22Rv1 (cell line): Measurements from ENCODE around the gene MYLK3.

Source experiments
- H3K27ac ChIP-seq: fragments of 450-650 bp; 2 replicates; pipeline ENCODE4 v1.5.1; 2017
- ZFX ChIP-seq: fragments of 450-650 bp; IDR thresholded peaks from 2 replicates; pipeline ENCODE4 v1.6.1; 2017; ENCODE audit warnings: antibody characterized with exemption, borderline replicate concordance
- TF ChIP-seq, protein P1 (sequence below): fragments of 450-650 bp; IDR thresholded peaks from 2 replicates; pipeline ENCODE4 v1.5.1; 2017; ENCODE audit warnings: mild to moderate bottlenecking

The MYLK3 gene

GRCh38 chr16:46662123-46662522 lies 86.0 kb downstream of the MYLK3 start:
- TF ChIP-seq, protein P1, sequence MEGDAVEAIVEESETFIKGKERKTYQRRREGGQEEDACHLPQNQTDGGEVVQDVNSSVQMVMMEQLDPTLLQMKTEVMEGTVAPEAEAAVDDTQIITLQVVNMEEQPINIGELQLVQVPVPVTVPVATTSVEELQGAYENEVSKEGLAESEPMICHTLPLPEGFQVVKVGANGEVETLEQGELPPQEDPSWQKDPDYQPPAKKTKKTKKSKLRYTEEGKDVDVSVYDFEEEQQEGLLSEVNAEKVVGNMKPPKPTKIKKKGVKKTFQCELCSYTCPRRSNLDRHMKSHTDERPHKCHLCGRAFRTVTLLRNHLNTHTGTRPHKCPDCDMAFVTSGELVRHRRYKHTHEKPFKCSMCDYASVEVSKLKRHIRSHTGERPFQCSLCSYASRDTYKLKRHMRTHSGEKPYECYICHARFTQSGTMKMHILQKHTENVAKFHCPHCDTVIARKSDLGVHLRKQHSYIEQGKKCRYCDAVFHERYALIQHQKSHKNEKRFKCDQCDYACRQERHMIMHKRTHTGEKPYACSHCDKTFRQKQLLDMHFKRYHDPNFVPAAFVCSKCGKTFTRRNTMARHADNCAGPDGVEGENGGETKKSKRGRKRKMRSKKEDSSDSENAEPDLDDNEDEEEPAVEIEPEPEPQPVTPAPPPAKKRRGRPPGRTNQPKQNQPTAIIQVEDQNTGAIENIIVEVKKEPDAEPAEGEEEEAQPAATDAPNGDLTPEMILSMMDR = no peak
- no peak for TF ChIP-seq ZFX
- H3K27ac ChIP-seq = no peak overlapping the region

DNA sequence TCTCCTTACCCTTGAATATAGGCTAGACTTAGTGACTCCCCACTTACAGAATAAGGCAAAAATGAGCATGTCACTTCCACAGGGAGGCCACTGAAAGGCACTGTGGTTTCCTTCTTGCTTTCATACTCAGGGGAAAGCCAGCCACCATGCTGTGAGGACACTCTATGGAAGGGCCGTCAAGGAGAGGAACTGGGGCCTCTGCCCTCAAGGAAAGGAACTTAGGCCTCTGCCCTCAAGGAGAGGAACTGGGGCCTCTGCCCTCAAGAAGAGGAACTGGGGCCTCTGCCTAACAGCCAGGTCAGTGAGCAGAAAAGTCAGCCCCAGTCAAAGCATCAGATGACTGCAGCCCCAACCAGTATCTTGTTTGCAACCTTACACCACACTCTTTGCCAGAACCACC lies 89.2 kb downstream of the MYLK3 start:
- no peak for TF ChIP-seq ZFX
- TF ChIP-seq, protein P1 = no peak
- H3K27ac ChIP-seq = no peak overlapping the region
